HG03457 (cell line): ENCODE data around the gene HMX1.

Experiments
- ATAC-seq: cut with Tn5 transposase; IDR thresholded peaks from one replicate; pipeline ENCODE4 v1.9.1; 2021; ENCODE audit warnings: moderate number of reproducible peaks; ENCODE audit not compliant: unreplicated experiment

The HMX1 gene

GRCh38 chr4:8843597-8843996, 28.0 kb downstream of the HMX1 start:
- ATAC-seq: no peak

- ATAC-seq: no peak
Measured at GRCh38 chr4:8842614-8843013, 29.0 kb downstream of the HMX1 start.

- no peak for ATAC-seq
Measured at GRCh38 chr4:8841678-8842268, 29.9 kb downstream of the HMX1 start.

- no peak for ATAC-seq
Measured at GRCh38 chr4:8840816-8841455, 30.7 kb downstream of the HMX1 start.

- no peak for ATAC-seq
Measured at GRCh38 chr4:8840006-8840793, 31.4 kb downstream of the HMX1 start.

- no peak for ATAC-seq
Measured at GRCh38 chr4:8838961-8839431, 32.6 kb downstream of the HMX1 start.

GRCh38 chr4:8838296-8838960, 33.2 kb downstream of the HMX1 start:
- ATAC-seq: no peak

GRCh38 chr4:8837181-8837841, 34.3 kb downstream of the HMX1 start:
- no peak for ATAC-seq

GRCh38 chr4:8836664-8837171, 34.9 kb downstream of the HMX1 start:
- no peak for ATAC-seq

- no peak for ATAC-seq
Measured at GRCh38 chr4:8835521-8836365, 35.9 kb downstream of the HMX1 start.

- no peak for ATAC-seq
Measured at GRCh38 chr4:8834681-8835220, 36.9 kb downstream of the HMX1 start.

- no peak for ATAC-seq
Measured at GRCh38 chr4:8832113-8832915, 39.3 kb downstream of the HMX1 start.

GRCh38 chr4:8831221-8832112, 40.2 kb downstream of the HMX1 start:
- ATAC-seq: no peak

GRCh38 chr4:8830611-8831200, 40.9 kb downstream of the HMX1 start:
- no peak for ATAC-seq

- no peak for ATAC-seq
Measured at GRCh38 chr4:8830056-8830455, 41.6 kb downstream of the HMX1 start.

- no peak for ATAC-seq
Measured at GRCh38 chr4:8829584-8829983, 42.1 kb downstream of the HMX1 start.

- ATAC-seq: no peak
Measured at GRCh38 chr4:8828869-8829268, 42.8 kb downstream of the HMX1 start.
